Activated naive CD8-positive, alpha-beta T cell treated with anti-CD3 and anti-CD28 coated beads, Interleukin-2, amount 50 U/mL, for 16 hours (primary cell): ENCODE data around the gene TMEM59.
"Not testable (repeated sequence)": the region's sequence is repeated elsewhere in the genome, so short reads cannot be mapped to it uniquely, and the experiment has no call there.

Experiments used
- DNase-seq: peaks from one replicate; pipeline ENCODE4 v3.0.0-alpha.2; 2020; ENCODE audit warnings: low read depth, low spot score

Gene TMEM59, protein sequence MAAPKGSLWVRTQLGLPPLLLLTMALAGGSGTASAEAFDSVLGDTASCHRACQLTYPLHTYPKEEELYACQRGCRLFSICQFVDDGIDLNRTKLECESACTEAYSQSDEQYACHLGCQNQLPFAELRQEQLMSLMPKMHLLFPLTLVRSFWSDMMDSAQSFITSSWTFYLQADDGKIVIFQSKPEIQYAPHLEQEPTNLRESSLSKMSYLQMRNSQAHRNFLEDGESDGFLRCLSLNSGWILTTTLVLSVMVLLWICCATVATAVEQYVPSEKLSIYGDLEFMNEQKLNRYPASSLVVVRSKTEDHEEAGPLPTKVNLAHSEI

DNA sequence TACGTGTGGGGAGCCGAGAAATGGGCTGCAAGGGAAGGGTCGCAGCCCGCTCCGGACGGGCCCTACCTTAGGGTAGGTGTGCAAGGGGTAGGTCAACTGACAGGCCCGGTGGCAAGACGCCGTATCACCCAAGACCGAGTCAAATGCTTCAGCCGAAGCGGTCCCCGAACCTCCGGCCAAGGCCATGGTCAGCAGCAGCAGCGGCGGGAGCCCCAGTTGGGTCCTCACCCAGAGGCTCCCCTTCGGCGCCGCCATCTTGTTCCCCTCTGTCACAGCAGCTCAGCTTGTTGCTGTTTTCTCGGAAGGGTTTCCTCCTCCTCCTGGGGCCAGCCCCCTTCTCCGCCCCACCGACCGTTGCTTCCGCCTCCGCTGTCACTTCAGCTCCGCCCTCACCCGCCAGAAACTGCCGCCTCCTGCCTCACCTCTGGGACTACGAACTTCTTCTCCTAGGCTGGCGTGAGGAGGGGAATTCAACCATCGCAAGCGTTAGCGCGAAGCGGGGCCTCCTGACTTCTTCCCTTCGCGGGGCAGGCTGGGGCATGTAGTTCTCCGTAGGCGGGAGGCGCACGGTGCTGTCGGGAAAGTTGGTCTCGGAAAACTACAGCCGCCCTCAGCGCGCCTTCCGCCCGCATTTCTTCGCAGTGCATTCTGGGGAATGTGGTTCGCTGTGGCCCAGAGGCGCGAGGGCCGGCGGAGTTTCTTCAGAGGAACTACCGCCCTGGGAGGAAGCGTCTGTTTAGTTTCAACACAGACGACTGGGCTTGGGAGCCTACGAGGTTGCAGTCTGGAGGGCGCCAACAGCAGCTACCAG is at the start of gene TMEM59, which contains the start of gene TCEANC2:
Gene TMEM59, minus strand, starts transcription at position 271 of the 811 bp plus-strand sequence. Its CDS starts 16 bp downstream, at position 255.
Gene TCEANC2, plus strand, starts transcription at position 675 of the 811 bp plus-strand sequence. CDS start 815 bp downstream, outside the sequence.
- DNase-seq, result peak; percentile 95

DNA sequence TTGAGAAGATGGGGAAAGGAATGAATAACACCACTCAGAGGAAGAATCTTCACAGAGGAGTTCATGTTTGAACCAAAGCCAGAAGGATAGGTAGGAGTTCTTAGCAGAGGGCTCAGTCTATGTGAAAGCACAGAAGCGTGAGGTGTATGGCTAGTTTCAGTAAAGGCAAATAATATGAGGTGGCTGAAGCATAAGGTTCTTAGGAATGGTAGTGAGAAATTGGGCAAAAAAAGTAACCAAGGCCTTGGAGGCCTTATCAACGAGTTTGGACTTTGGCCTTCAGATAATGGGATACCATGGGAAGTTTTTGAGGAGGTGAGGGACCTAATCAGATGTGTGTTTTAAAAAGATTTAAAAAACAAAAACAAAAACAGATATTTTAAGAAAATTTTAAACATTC is 47.5 kb upstream of the TMEM59 start:
- no peak for DNase-seq

DNA sequence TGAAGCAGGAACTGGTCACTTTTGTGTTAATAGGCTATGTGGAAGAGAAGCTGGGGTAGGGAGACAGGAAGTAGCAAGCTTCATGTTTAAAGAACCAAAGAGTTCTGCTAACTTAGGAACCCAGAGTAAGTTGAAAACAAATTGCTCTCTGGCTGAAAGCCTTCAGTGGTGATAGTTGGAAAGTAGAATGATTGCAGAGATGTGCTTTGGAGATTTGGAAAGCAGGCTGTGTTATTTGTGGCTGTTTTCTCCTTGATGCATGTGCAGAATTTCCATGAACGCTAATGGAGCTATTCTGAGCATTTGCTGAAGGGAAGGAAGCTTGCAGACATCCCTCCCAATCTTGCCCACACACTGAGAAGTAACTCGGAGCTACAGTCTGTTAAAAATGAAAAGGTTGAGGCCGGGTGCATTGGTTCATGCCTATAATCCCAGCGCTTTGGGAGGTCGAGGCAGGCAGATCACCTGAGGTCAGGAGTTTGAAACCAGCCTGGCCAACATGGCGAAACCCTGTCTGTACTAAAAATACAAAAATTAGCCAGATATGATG is 46.1 kb upstream of the TMEM59 start:
- no peak for DNase-seq

DNA sequence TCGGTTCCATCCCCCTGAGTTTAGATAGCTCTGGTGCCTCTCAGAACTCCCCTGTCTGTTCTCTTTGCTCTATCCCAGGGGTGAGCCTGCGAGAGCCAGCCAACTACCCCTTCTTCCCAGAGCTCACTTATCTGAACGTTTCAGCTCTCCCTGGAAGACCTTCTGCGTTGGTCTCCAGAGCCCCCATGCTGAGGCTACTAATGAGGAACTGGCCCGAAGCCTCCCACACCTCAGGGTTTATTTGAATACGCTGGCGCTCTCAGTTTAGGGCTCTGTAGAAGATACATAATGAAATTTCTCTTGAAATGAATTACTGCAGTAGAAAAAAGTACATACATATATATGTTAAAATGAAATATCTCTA is 43.9 kb upstream of the TMEM59 start:
- no peak for DNase-seq

DNA sequence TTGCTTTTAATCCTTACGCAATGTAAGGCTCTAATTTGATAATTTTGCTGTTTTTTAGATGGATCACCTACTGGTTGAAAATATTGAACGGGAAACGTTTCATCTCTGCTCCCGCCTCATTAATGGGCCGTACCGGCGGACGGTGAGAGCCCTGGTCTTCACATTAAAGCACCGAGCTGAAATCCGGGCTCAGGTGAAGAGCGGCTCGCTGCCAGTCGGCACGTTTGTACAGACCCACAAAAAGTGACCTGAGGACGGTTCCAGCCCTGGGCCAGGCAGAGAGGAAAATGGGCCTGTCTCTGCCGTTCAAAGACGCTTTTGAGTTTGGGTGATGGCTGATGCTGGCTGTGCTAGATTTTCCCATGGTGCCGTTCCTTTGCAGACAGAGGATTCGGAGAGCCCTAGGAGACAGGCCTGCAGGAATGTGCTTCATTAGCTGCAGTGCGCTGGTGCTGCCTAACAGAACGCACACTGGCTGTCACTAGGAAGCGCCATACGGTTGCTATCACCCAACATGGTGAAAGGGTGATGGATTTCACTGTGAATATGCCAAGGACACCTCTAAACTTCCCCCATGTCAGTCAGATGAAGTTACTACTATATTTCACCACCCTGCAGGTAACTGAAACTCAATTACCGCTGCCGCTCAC is 43.3 kb upstream of the TMEM59 start:
- no peak for DNase-seq

DNA sequence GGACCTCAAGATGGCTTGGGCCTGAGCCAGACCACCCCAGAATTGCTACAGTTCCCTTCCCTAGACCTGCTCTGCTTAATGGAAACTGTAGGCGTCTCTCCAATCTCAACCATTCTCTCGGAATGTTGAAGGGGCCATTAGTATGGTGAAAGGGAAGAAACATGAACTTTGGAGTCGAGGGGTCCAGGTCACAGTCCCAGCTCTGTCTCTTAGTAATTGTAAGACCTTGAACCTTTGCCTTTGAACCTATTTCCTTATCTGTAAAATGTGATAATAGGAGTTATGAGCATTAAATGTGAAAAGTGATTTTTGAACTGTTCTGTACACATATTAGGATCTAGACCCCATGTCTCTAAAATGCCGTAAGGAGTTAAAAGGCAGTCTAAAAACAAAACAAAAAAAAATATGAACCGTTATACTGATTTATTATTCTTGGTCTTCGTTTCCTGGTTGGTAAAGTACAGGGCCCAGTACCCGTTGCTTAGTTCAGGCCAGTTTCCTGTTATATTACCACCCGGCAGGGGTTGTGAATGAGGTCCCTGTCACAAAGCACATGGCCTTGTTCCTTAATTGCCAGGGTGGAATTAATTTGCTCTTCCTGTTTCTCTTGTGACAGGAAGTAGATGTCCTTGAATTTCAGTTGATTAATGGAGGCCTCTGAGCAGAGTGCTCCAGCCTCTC is 42.7 kb upstream of the TMEM59 start:
- DNase-seq, result no peak

DNA sequence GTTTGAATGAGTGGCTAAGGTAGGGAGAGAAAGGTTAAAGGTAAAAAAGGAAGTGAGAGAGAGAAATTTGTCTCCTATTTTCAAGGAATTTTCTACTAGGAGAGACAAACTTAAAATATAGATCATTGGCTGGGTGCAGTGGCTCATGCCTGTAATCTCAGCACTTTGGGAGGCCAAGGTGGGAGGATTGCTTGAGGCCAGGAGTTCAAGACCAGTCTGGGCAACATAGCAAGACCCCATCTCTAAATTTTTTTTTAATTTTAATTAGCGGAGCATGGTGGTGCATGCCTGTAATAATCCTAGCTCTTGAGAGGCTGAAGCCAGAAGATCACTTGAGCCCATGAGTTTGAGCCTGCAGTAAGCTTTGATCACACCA is 41.7 kb upstream of the TMEM59 start:
- not testable (repeated sequence) for DNase-seq

DNA sequence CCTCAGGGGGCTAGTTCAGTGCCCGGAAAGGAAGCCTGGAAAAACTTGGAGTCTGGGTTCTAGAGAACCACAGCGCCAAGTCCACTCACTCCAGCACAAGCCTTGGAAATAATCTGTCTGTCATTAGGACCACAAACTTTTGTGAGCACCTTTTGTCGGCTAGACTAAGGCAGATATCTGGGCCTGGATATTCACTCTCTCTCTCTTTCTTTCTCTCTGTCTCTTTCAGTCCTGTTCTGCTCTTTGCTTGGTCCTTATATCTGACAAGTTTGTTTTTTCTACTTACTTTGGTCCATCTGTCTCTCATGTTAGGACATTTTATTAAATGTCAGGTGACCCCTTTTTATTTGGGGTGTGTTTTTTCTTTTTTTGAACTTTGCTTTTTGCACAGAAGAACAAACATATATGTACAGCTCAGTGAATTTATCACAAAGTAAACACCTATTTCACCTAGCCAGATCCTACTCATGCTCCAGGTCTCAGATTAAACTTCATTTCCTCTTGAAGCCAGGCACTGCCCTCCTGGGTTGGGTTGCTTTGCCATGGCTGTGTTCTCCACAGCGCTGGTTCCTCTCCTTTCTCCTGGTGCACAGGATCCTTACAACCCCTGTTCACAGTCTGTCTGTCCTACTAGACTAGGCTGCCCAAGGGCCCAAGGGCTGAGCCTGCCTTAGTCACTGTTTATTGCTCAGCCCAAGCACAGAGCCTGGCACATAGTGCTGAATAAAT is 41.2 kb upstream of the TMEM59 start:
- no peak for DNase-seq

DNA sequence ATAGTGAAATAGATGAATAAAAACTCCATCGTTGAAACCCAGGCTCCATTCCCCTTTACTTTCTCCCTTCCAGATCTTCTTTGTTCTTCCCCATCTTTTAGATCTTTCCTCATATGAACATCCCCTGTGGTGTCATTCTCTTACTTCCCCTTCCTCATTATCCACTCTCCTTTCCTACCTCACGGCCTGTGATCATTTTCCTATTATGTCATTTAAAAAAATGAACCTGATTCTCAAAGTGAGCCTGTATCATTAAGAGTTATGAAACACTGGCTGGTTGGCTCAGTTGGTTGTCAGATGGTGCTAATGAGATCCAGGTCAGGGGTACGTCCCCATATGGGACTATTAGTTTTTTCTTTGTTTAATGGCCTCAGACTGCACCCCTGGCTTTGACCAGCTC is 38.7 kb upstream of the TMEM59 start:
- DNase-seq, result no peak

DNA sequence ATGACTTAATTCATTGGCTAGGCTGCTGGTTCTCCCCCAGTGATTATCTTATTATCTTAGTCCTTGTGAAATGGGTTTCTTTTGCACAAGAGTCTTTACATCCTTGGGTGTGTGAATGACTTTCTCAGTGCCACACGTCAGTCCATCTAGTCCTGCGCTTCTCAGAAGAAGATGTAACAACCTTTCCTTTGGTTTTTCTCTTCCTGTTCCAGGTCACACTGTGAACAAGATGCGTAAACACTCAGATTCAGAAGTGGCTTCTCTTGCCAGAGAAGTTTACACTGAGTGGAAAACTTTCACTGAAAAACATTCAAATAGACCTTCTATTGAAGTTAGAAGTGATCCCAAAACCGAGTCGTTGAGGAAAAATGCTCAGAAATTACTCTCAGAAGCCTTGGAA is 35.4 kb upstream of the TMEM59 start:
- no peak for DNase-seq

DNA sequence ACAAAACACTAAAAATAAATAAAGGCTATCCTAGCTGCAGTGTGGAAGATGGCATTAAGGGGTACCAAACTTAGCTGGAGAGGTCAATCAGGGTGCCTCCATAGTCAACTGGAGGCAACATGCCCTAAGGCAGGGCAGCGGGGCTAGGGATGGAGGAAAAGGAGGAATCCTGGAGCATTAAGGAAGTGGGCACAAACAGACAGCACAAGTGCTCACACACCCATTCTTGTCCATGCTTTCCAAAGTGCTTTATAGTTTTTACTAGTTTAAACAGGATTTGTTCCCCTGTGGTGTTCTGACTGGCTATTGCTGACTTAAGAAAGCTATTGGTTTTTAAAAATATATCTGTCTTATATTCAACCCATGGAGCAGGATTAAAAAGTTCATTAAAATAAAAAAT is 33.8 kb upstream of the TMEM59 start:
- DNase-seq, result no peak

DNA sequence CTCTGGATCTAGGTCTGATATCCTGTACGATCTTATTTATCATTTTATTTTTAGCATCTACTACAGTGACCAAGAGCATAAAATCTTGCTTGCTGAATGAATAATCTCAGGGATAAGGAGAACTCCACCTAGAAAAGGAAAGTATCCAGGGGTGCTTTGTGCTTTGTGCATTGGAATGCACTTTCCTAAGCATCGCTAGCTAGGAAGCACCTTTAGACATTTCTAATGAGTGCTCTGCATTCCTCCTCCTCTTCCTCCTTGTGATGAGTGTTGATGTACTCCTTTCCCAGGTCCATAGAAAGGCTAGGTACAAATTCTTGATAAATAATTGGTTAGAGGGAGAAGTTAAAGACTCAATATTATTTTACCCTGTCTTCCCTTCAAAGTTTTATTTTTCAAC is 31.8 kb upstream of the TMEM59 start:
- DNase-seq, result no peak

DNA sequence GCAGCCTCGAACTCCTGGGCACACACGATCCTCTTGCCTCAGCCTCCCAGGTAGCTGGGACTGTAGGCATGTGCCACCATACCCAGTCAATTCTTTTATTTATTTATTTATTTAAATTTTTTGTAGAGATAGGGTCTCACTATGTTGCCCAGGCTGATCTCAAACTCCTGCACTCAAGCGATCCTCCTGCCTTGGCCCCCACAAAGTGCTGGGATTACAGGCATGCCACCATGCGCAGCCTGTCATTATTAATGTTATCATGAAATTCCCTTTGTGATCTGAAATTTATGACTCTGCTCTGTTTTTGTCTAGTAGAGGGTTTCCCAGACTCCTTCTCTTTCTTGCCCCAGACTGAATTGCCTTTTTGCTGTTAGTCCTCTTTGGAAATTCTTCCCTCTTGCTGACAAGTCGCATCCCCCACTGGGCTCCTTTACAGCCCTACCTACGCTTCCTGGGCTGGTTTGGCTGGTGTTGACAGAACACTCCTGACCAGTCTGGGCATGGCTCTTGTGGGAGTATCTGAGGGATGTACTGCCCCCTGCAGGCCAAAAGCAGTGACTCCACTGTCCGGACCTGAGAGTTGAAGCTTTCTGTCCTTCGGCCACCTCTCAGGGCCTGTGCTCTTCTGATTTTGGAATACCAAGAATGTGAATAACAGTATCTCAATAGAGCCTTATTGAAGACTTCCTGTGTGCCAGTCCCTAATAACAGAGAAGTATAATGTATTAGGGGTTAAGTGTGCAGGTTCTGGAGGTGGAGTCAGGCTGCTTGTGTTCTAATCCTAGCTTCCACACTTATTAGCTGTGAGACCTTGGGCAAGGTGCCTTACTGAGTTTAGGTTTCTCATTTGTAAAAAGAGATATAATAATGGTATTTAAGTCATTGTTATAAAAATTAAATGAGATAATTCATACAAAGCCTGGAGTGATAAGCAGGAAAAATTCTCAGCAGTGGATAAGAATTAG is 28.6 kb upstream of the TMEM59 start:
- DNase-seq, result peak; percentile 13

DNA sequence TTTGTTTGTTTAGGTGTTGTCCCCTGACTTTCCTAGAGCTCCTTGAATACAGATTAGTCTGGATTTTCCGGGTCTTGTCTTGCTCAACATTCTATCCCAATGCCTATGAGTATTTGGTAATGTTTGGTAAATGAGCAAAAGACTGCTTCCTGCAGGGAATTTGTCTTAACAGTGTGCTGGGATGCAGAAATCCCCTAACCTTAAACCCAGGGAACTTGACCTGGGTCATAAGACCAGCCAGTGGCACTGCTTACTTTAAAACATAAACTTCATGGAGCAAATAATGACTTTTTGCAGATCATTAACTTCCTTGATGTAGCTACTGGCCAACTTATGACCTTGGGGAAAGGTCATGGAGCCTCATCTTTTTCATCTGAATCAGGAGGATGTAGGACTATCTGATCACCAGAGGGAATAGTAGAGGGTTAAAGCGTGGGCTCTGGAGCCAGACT is 27.6 kb upstream of the TMEM59 start:
- DNase-seq, result no peak

DNA sequence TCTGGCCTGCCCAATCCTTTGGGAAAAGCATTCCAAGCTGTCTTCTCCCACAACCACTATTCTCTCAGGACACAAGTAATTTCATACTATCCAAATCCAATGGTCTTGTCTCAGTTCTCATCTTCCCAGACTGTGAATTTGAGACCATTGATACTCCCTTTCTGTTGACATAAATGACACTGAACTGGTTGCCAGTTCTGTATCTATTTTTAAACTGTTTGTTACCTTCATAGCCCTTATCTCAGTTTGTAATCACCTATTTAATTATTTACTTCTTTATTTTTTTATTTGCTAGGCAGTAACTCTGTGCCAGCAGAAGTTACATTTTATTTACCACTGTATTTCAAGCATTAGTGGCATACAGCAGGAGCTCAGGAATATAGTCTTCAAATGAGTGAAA is 24.4 kb upstream of the TMEM59 start:
- DNase-seq, result no peak

DNA sequence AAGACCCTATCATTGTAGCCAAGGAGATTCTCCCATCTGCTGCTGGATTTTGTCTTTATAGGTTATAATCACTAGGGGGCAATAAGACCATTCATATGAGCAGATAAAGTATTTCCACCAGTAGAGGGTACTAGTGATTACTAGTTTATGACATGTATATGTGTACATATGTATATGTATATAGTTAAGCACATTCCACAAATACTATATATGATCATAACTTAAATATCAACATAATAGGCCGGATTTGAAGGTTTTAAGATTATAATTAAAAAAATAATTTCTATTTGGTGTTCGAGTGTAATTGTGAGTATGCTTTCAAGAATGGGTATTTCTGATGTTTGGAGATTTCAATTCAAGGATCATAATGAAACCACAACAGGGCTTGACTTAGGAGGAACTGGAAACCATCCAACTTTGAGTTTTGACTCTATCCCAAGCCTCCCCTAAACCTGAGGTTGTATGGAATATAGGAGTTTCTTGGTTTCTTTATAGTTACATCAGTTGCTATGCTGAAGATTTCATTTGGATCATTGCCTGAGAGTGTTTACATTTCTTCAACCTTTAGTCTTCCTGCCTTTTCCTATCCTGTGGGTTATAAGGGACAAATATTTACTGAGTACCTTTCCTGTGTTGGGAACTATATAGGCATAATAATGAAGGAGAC is 17.3 kb upstream of the TMEM59 start:
- no peak for DNase-seq

DNA sequence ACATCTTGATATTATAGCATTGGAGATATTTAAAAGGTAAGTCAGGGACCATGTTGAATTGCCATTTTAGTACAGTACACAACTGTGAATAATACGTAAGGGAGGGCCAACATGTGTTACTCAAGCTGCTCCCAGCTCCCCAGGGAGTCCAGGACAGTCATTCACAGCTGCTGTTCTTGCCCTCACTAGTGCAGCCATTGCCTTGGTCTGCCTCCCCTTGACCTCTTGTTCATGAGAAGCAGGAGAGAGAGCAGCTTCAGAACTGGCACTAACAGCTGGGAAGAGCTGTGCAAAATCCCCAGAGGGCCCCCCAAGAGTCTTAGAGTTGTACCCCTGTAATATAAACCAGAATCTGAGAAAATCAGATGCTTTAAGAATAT is 16.8 kb upstream of the TMEM59 start:
- DNase-seq, result no peak

DNA sequence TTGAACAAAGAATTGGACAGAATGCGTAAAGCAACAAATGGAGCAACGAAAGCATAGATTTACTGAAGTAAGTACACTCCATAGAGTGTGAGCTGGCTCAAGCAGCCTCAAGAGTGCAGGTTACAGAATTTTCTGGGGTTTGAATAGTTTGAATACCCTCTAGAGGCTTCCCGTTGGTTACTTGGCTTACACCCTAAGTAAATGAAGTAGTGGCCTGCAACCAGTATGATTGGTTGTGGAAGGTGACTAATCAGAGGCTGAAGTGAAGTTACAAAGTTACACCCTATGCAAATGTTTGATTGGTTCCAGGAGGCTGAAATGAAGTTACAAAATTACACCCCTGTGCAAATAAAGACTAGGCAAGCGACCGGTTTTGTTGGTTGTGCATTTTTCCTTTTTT is 11.3 kb upstream of the TMEM59 start:
- no peak for DNase-seq

DNA sequence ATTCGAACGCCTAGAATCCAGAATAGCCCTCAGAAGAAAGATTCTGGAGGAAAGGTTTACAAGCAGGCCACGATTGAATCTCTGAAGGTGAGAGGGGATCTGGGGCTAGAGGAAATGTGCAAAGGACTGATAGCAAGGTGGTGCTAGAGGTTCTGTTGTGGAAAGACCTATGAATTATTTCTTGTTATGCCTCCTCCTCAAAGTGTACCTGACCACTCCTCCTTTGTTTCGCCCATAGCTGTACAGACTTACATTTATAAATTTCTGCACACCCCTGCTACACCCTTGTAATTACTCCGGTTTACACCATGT is 1.4 kb upstream of the TMEM59 start:
- DNase-seq, result no peak
